ENCODE results near the gene SRPX.

The SRPX gene

DNA sequence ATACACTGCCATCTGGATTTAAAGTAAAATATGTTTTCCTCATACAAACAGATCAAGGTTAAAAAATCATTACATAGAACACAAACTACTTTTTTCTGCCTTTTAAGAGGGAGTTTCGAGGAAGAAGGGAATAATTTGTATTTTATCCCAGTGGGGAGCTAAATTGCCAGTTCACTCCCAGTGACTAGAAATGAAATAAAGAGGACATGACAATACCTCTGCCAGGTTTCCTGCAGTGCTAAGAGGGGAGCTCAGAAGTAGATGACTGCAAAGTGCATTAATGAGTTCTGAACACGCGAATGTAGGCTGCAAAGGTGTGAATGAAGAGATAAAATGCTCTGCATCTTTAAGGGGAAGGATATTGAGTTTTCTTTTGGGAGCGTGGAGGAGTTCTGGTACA, 69.7 kb downstream of the SRPX start:
- no peak overlapping the region for H3K9ac ChIP-seq (ENCODE audit: low read length in 5 of 5)
- H3K36me3 ChIP-seq (ENCODE audit: control insufficient read depth in 5 of 5, insufficient read depth in 5 of 5, low read length in 5 of 5) = peaks cover 0 to 4% (median 0%) of the 10 kb centered on the region in 5 donors
- H3K27ac ChIP-seq (ENCODE audit: low read depth, low read length) = no peak overlapping the region
- H3K4me3 ChIP-seq (ENCODE audit: low read depth in 1 of 5, low read length in 5 of 5) = no peak overlapping the region
- no peaks in the 10 kb centered on the region for H3K9me3 ChIP-seq (ENCODE audit: control insufficient read depth in 5 of 5, low read length in 5 of 5)
- H3K27me3 ChIP-seq (ENCODE audit: control insufficient read depth in 5 of 5, insufficient read depth in 4 of 5, low read length in 5 of 5) = peaks cover 0 to 10% (median 5%) of the 10 kb centered on the region in 5 donors
- peaks cover 0 to 16% (median 0%) of the 10 kb centered on the region in 5 donors for H3K4me1 ChIP-seq (ENCODE audit: control insufficient read depth in 5 of 5, insufficient read depth in 5 of 5, low read length in 5 of 5)

DNA sequence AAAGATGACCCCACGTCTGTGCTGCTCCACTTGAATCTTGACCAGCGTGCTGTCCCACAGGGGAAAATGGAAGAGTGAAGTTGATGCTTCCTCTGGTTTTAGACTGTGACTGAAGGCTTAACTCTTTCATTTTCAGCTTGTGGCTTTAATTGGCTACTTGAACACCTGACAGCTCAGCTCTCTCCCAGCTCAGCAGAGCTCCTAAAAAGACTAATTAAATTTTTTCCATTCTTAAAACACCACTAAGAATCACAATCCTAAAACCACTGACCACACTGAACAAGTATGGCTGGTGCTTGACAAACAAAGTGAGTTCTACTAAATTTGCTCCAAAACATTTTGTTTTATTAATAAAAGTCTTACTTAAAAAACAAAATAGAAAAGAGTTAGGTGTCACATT, 71.7 kb downstream of the SRPX start:
- H3K9ac ChIP-seq (ENCODE audit: low read length in 5 of 5) = no peak overlapping the region
- no peak overlapping the region for H3K4me3 ChIP-seq (ENCODE audit: low read depth in 1 of 5, low read length in 5 of 5)
- peaks cover 0 to 2% (median 0%) of the 10 kb centered on the region in 5 donors for H3K36me3 ChIP-seq (ENCODE audit: control insufficient read depth in 5 of 5, insufficient read depth in 5 of 5, low read length in 5 of 5)
- H3K4me1 ChIP-seq (ENCODE audit: control insufficient read depth in 5 of 5, insufficient read depth in 5 of 5, low read length in 5 of 5) = peaks cover 0 to 7% (median 0%) of the 10 kb centered on the region in 5 donors
- H3K27me3 ChIP-seq (ENCODE audit: control insufficient read depth in 5 of 5, insufficient read depth in 4 of 5, low read length in 5 of 5) = peaks cover 0 to 10% (median 5%) of the 10 kb centered on the region in 5 donors
- no peaks in the 10 kb centered on the region for H3K9me3 ChIP-seq (ENCODE audit: control insufficient read depth in 5 of 5, low read length in 5 of 5)
- no peak overlapping the region for H3K27ac ChIP-seq (ENCODE audit: low read depth, low read length)

DNA sequence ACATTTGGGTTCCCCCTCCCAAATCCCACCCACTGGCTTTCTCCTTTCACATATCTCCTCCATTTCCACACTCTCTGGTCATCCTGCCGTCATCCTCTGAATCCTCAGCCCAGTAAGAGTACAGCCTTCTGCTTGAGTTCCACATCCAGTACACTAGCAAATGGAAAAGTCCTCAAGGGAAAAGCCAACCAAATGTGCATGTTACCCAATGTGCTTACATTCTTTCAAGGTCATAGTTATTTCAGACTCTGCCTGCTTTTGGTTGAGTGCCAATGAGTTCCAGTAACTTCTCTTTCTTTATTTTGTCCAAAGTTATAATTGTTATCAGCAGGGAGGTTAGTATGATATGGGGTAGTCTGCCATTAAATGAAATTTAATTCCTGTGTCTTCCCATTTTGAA, 78.1 kb downstream of the SRPX start:
- Histone ChIP-seq H3K36me3 (ENCODE audit: control insufficient read depth in 5 of 5, insufficient read depth in 5 of 5, low read length in 5 of 5) (no peaks in the 10 kb centered on the region), H3K27ac (ENCODE audit: low read depth, low read length) (no peak overlapping the region), H3K4me3 (ENCODE audit: low read depth in 1 of 5, low read length in 5 of 5) (no peak overlapping the region), H3K9ac (ENCODE audit: low read length in 5 of 5) (no peak overlapping the region), H3K9me3 (ENCODE audit: control insufficient read depth in 5 of 5, low read length in 5 of 5) (no peaks in the 10 kb centered on the region), H3K27me3 (ENCODE audit: control insufficient read depth in 5 of 5, insufficient read depth in 4 of 5, low read length in 5 of 5) (peaks cover 0 to 5% (median 2%) of the 10 kb centered on the region in 5 donors), H3K4me1 (ENCODE audit: control insufficient read depth in 5 of 5, insufficient read depth in 5 of 5, low read length in 5 of 5) (peaks cover 0 to 16% (median 0%) of the 10 kb centered on the region in 5 donors)

DNA sequence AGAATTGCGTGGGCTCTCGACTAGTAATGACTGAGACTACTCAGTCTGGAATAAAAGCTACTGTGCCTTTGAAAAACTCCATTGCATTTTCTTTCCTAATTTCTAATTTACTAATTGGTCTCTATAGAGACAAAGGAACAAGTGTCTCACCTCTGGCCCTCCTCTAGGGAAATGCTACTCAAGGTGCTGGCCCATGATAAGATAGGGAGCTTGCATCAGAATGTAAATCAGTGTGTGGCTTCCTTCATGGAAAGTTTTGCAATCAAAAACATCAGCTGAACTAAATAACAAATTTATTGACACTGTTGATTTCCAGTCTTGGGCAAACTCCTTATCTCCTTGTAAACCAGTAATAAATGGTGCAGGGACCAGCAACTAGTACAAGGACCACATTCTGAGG, 81.8 kb downstream of the SRPX start:
- Histone ChIP-seq H3K4me3 (ENCODE audit: low read depth in 1 of 5, low read length in 5 of 5) (no peak overlapping the region), H3K9ac (ENCODE audit: low read length in 5 of 5) (no peak overlapping the region), H3K4me1 (ENCODE audit: control insufficient read depth in 5 of 5, insufficient read depth in 5 of 5, low read length in 5 of 5) (peaks cover 0 to 9% (median 0%) of the 10 kb centered on the region in 5 donors), H3K9me3 (ENCODE audit: control insufficient read depth in 5 of 5, low read length in 5 of 5) (no peaks in the 10 kb centered on the region), H3K36me3 (ENCODE audit: control insufficient read depth in 5 of 5, insufficient read depth in 5 of 5, low read length in 5 of 5) (no peaks in the 10 kb centered on the region), H3K27ac (ENCODE audit: low read depth, low read length) (no peak overlapping the region), H3K27me3 (ENCODE audit: control insufficient read depth in 5 of 5, insufficient read depth in 4 of 5, low read length in 5 of 5) (peaks cover 0 to 8% (median 4%) of the 10 kb centered on the region in 5 donors)

DNA sequence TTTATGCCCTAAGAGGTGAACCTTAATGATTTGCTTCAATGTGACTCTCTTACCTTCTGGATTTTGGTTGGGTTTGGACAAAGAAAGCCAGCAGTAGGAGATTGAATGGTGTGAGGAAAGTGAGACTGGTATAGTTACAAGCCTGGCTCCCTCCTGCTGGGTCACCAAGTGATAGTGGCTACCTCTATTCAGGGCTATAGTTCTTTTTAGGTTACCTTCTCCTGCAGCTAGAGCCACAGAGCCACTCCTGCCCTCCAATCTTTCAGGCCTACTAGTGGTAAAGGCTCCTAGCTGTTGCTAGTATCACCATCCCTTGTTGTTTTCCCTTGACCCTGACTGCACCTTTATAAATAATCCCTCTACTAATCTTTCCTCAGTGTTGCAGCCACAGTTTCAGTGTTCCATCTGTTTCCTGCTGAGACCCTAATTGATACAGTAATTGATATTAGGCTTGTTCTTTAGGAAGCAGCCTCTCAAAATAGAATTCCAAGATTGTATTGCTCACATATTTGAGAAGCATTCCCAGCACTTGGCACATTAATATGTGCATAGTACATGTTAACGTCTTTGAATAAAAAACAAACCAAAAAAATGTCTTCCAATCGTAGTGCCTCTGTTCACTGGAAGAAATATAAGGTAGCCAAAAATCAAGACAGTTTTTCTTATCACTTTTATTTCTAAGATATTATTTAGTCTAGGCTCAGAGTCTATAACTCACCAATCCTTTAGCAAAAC, 82.3 kb downstream of the SRPX start:
- no peaks in the 10 kb centered on the region for H3K36me3 ChIP-seq (ENCODE audit: control insufficient read depth in 5 of 5, insufficient read depth in 5 of 5, low read length in 5 of 5)
- no peaks in the 10 kb centered on the region for H3K9me3 ChIP-seq (ENCODE audit: control insufficient read depth in 5 of 5, low read length in 5 of 5)
- no peak overlapping the region for H3K27ac ChIP-seq (ENCODE audit: low read depth, low read length)
- no peak overlapping the region for H3K9ac ChIP-seq (ENCODE audit: low read length in 5 of 5)
- H3K27me3 ChIP-seq (ENCODE audit: control insufficient read depth in 5 of 5, insufficient read depth in 4 of 5, low read length in 5 of 5) = peaks cover 0 to 8% (median 4%) of the 10 kb centered on the region in 5 donors
- H3K4me3 ChIP-seq (ENCODE audit: low read depth in 1 of 5, low read length in 5 of 5) = no peak overlapping the region
- H3K4me1 ChIP-seq (ENCODE audit: control insufficient read depth in 5 of 5, insufficient read depth in 5 of 5, low read length in 5 of 5) = peaks cover 0 to 9% (median 0%) of the 10 kb centered on the region in 5 donors

DNA sequence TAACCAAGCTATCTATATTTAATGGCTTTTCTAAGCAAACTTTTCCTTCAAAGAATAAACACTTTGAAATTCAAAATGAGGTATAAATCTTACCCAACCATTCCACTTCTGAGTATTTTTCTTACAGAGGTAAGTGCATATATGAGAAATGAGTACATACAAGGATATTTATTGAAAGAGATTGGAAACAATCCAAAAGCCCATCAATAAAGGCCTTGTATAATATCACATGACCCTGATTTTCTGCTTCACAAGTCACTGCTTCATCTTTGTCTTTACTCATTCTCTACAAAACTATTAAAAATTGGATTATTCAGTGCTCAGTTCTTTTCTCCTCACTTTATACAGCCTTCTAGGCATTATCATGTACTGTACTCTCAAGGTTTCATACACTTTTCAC, 91.3 kb downstream of the SRPX start:
- no peaks in the 10 kb centered on the region for H3K4me1 ChIP-seq (ENCODE audit: control insufficient read depth in 5 of 5, insufficient read depth in 5 of 5, low read length in 5 of 5)
- H3K36me3 ChIP-seq (ENCODE audit: control insufficient read depth in 5 of 5, insufficient read depth in 5 of 5, low read length in 5 of 5) = no peaks in the 10 kb centered on the region
- H3K27me3 ChIP-seq (ENCODE audit: control insufficient read depth in 5 of 5, insufficient read depth in 4 of 5, low read length in 5 of 5) = peaks cover 0 to 3% (median 2%) of the 10 kb centered on the region in 5 donors
- H3K4me3 ChIP-seq (ENCODE audit: low read depth in 1 of 5, low read length in 5 of 5) = no peak overlapping the region
- H3K27ac ChIP-seq (ENCODE audit: low read depth, low read length) = no peak overlapping the region
- H3K9me3 ChIP-seq (ENCODE audit: control insufficient read depth in 5 of 5, low read length in 5 of 5) = no peaks in the 10 kb centered on the region
- no peak overlapping the region for H3K9ac ChIP-seq (ENCODE audit: low read length in 5 of 5)

DNA sequence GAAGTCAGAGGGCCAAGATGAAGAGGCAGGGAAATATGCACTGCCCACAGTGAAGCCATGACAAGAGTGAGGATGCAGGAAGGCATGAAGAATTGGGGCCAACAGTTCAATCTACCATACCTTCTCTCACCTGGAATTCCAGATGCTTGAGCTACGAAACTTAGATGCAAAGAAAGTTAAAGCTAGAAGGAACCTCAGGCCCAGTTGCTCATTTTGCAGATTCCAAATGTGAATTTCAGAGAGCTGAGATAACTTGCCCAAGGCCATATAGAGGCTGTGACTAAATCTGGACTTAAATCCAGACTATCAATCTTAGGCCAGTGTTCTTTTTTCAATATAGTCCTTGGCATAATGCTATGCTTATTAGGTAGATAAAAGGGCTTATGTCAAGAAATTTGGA, 92.7 kb downstream of the SRPX start:
- Histone ChIP-seq H3K9me3 (ENCODE audit: control insufficient read depth in 5 of 5, low read length in 5 of 5) (no peaks in the 10 kb centered on the region), H3K36me3 (ENCODE audit: control insufficient read depth in 5 of 5, insufficient read depth in 5 of 5, low read length in 5 of 5) (no peaks in the 10 kb centered on the region), H3K27ac (ENCODE audit: low read depth, low read length) (no peak overlapping the region), H3K4me3 (ENCODE audit: low read depth in 1 of 5, low read length in 5 of 5) (no peak overlapping the region), H3K27me3 (ENCODE audit: control insufficient read depth in 5 of 5, insufficient read depth in 4 of 5, low read length in 5 of 5) (peaks cover 0 to 3% (median 2%) of the 10 kb centered on the region in 5 donors), H3K9ac (ENCODE audit: low read length in 5 of 5) (no peak overlapping the region), H3K4me1 (ENCODE audit: control insufficient read depth in 5 of 5, insufficient read depth in 5 of 5, low read length in 5 of 5) (no peaks in the 10 kb centered on the region)

DNA sequence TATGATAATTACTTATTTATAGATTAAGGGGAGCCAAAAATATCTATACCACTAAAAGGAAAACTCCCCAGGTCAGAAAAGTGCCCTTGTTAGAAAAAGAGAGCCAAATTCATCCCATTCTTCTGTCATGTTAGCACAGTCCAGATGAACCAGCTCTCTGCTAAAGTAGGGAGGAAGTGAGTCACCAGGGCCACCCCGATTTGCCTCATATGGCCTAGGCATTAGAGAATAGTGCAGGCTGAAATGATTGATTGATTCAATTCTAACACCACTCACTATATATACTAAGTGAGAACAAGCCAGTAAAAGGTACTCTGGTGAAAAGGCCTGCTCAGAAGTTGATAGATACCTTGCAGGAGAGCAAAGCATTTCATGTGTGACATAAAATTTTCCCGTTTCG, 94.5 kb downstream of the SRPX start:
- Histone ChIP-seq H3K4me1 (ENCODE audit: control insufficient read depth in 5 of 5, insufficient read depth in 5 of 5, low read length in 5 of 5) (no peaks in the 10 kb centered on the region), H3K27me3 (ENCODE audit: control insufficient read depth in 5 of 5, insufficient read depth in 4 of 5, low read length in 5 of 5) (peaks cover 0 to 4% (median 3%) of the 10 kb centered on the region in 5 donors), H3K9ac (ENCODE audit: low read length in 5 of 5) (no peak overlapping the region), H3K4me3 (ENCODE audit: low read depth in 1 of 5, low read length in 5 of 5) (no peak overlapping the region), H3K27ac (ENCODE audit: low read depth, low read length) (no peak overlapping the region), H3K9me3 (ENCODE audit: control insufficient read depth in 5 of 5, low read length in 5 of 5) (no peaks in the 10 kb centered on the region), H3K36me3 (ENCODE audit: control insufficient read depth in 5 of 5, insufficient read depth in 5 of 5, low read length in 5 of 5) (no peaks in the 10 kb centered on the region)

DNA sequence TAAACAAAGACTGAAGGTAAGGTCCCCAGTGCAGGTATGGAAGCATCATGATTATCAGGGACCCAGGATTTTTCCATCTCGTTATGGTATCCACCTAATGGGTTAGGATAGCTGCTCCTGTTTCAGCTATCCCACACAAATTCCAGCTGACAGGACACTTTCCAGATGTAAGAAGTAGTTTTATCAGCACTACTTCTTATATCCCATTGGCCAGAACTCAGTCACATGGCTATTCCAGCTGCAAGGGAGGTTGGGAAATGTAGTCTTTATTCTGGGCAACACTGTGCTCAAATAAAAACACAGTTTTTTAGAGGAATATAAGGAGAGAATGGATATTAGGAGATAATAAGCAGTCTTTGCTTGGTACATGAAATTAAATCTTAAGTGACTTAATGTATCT, 96.7 kb downstream of the SRPX start:
- H3K36me3 ChIP-seq (ENCODE audit: control insufficient read depth in 5 of 5, insufficient read depth in 5 of 5, low read length in 5 of 5) = no peaks in the 10 kb centered on the region
- H3K4me3 ChIP-seq (ENCODE audit: low read depth in 1 of 5, low read length in 5 of 5) = no peak overlapping the region
- H3K27ac ChIP-seq (ENCODE audit: low read depth, low read length) = no peak overlapping the region
- H3K27me3 ChIP-seq (ENCODE audit: control insufficient read depth in 5 of 5, insufficient read depth in 4 of 5, low read length in 5 of 5) = peaks cover 0 to 8% (median 3%) of the 10 kb centered on the region in 5 donors
- no peaks in the 10 kb centered on the region for H3K4me1 ChIP-seq (ENCODE audit: control insufficient read depth in 5 of 5, insufficient read depth in 5 of 5, low read length in 5 of 5)
- no peaks in the 10 kb centered on the region for H3K9me3 ChIP-seq (ENCODE audit: control insufficient read depth in 5 of 5, low read length in 5 of 5)
- no peak overlapping the region for H3K9ac ChIP-seq (ENCODE audit: low read length in 5 of 5)

DNA sequence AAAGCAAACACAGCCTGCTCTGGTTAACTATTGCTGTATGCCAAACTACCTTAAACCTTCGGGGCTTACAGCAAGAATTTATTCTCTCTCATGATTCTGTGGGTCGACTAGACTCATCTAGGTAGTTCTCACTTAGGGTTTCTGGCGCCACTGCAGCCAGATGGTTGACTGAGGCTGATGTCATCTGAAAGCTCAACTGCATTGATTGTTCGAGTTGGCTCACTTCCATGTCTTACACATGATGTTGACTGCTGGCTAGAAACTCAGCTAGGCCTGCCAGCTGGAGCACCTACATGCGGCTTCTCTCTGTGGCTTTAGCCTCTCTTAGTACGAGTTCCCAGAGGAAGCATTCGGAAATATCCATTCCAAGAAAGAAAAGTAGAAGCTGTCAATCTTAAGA, 103.2 kb downstream of the SRPX start:
- no peaks in the 10 kb centered on the region for H3K9me3 ChIP-seq (ENCODE audit: control insufficient read depth in 5 of 5, low read length in 5 of 5)
- peaks cover 0 to 6% (median under 1%) of the 10 kb centered on the region in 5 donors for H3K27me3 ChIP-seq (ENCODE audit: control insufficient read depth in 5 of 5, insufficient read depth in 4 of 5, low read length in 5 of 5)
- no peak overlapping the region for H3K9ac ChIP-seq (ENCODE audit: low read length in 5 of 5)
- no peak overlapping the region for H3K4me3 ChIP-seq (ENCODE audit: low read depth in 1 of 5, low read length in 5 of 5)
- no peaks in the 10 kb centered on the region for H3K36me3 ChIP-seq (ENCODE audit: control insufficient read depth in 5 of 5, insufficient read depth in 5 of 5, low read length in 5 of 5)
- no peaks in the 10 kb centered on the region for H3K4me1 ChIP-seq (ENCODE audit: control insufficient read depth in 5 of 5, insufficient read depth in 5 of 5, low read length in 5 of 5)
- no peak overlapping the region for H3K27ac ChIP-seq (ENCODE audit: low read depth, low read length)

Measured in subcutaneous abdominal adipose tissue (tissue), 5 donors.